GM10248 (cell line): ENCODE data around the gene FAM118B.

Source experiments
- CTCF ChIA-PET: fragments of 300-600 bp; sonication (Branson Sonifier 250); formaldehyde crosslinking; extraction: SDS; loops from one replicate; lab custom pipeline; 2021; ENCODE audit warnings: antibody characterized with exemption; lab: Yijun Ruan, JAX
- POLR2A ChIA-PET: fragments of 350-650 bp; sonication (Branson Sonifier 250); formaldehyde crosslinking; extraction: SDS; loops from one replicate; lab custom pipeline; 2020; ENCODE audit warnings: antibody characterized with exemption; lab: Yijun Ruan, JAX
- DNase-seq: peaks from one replicate; pipeline ENCODE4 v3.0.0; 2012; ENCODE audit errors: extremely low spot score
- TF ChIP-seq, protein P1 (sequence below): IDR thresholded peaks from 2 replicates; pipeline ENCODE4 v1.5.1; 2012; ENCODE audit warnings: mild to moderate bottlenecking, low read depth; ENCODE audit errors: extremely low read depth, missing control alignments, control extremely low read depth

FAM118B gene

DNA sequence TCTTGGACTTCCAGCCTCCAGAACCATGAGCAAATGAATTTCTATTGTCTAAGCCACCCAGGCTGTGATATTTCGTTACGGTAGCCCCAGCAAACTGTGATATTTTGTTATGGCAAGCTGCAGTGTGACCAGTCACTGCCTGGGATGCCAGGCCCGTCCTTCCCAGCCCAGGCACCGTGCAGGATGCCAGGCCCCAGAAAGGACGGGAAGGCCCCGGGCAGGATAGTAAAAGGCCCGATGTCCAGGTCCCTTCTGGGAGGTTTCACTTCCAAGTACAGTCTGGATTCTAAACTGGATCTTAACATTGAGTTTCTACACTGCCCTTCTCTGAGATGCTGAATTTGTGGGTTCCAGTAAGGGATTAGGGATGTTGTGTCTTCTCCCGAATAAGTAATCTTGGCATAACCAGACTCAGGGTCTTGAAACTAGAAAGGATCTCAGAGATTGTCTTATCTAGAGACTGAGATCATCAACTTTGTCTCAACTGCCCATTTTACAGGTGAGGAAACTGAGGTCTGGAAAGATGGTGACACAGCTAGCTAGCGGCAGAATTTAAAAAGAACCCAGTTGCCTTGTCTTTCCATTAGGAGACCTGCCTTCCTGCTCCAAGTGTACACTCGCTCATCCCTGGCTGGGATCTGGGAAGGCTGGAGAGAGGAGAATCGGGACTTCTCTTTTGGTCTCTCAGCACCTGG lies 20.1 kb upstream of the FAM118B start:
- ChIA-PET CTCF (interaction anchor here (1.7 to 4.0 kb wide), 2 partner anchors 249 kb away, joined by 5 to 63 read pairs; partner anchors contain the start of gene VSIG10L2), POLR2A (no interaction called here)
- no peak for DNase-seq
- TF ChIP-seq, protein P1, sequence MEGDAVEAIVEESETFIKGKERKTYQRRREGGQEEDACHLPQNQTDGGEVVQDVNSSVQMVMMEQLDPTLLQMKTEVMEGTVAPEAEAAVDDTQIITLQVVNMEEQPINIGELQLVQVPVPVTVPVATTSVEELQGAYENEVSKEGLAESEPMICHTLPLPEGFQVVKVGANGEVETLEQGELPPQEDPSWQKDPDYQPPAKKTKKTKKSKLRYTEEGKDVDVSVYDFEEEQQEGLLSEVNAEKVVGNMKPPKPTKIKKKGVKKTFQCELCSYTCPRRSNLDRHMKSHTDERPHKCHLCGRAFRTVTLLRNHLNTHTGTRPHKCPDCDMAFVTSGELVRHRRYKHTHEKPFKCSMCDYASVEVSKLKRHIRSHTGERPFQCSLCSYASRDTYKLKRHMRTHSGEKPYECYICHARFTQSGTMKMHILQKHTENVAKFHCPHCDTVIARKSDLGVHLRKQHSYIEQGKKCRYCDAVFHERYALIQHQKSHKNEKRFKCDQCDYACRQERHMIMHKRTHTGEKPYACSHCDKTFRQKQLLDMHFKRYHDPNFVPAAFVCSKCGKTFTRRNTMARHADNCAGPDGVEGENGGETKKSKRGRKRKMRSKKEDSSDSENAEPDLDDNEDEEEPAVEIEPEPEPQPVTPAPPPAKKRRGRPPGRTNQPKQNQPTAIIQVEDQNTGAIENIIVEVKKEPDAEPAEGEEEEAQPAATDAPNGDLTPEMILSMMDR: no peak

DNA sequence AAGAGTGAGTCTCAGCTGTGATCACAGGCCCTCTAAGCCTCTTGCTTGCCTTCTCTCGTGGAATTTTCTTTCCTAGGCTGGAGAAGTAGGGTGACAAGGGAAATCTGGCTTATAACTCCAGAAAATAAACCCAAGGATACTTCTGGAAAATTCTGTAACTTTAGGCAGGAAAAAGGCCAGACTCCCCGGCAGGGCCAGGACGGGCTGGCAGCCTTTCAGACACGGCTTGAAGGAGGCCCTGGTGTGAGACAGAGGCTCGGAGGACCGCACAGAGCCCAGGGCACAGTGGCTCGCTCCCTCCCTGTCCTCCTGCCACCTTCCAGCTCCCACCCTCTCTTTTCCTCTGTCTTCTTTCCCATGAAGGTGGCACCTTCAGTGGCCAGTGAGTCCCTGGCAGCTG lies 19.2 kb upstream of the FAM118B start:
- ChIA-PET POLR2A (no interaction called here), CTCF (interaction anchor here (1.3 to 4.4 kb wide), 4 partner anchors 10 to 269 kb away, joined by 3 to 69 read pairs (median 35); partner anchors contain the start of gene VSIG10L2)
- TF ChIP-seq, protein P1: no peak
- DNase-seq: no peak

DNA sequence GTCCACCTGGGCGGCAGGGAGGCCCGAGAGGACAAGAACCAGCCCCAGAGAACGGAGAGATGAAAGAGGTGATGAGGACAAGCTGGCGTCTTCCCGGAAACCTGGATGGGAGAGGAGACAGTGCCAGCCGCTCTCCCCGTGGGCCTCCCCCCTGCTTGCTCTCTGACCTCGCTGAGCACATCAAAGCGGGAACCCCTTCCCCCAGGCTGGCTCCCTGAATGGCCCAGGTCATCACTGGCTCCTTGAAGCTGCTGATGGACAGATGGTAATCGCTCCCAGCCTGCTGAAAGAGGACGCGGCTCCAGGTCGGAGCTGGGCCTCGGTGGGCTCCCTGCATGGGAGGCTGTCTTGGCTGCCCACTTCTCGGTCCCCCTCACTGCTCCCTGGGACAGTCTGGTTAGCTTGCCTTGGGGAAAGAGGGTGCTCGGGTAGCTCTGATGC lies 18.5 kb upstream of the FAM118B start:
- ChIA-PET CTCF (interaction anchor here (0.7 to 4.4 kb wide), 26 partner anchors 9 to 289 kb away, joined by 3 to 69 read pairs (median 4); partner anchors contain the start of genes DDX25, PUS3, RPUSD4 and VSIG10L2), POLR2A (no interaction called here)
- TF ChIP-seq, protein P1: no peak
- no peak for DNase-seq

DNA sequence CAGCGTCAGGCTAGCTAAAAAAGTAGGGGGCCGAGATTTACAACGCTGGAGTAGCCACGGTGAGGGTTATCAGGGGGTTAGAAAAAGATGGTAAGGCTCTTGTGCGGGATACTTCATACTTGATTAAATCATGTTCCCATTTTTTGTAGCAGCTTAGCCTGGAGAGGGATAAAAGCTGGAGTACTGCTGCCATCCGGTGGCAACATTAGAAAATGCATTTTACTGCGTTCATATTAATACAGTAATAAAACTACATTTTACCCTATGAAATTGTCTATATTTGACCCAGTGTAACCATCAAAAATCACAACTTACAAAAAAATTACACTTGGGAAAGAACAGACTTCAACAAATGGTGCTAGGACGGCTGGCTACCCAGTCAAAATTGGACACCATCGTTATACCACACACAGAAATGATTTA lies 17.4 kb upstream of the FAM118B start:
- ChIA-PET CTCF (interaction anchor here (0.8 to 4.4 kb wide), 25 partner anchors 8 to 306 kb away, joined by 3 to 69 read pairs (median 4); partner anchors contain the start of genes DDX25, HYLS1, PUS3 and RPUSD4), POLR2A (no interaction called here)
- no peak for DNase-seq
- TF ChIP-seq, protein P1: peak; percentile 61

DNA sequence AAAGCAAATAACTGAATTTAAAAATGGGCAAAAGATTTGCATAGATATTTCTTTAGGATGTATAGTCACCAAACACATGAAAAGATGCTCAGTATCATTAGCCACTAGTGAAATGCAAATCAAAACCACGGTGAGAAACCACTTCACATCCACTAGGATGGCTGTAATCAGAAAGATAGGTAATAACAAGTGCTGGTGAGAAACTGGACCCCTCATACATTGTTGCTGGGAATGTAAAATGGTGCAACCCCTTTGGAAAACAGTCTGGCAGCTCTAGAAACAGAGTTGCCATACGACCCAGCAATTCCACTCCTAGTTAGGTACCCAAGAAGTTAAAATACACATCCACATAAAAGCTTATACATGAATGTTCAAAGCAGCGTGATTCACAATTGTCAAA lies 16.5 kb upstream of the FAM118B start:
- CTCF ChIA-PET: interaction anchor here (1.9 to 4.4 kb wide), 3 partner anchors 252 to 278 kb away, joined by 8 to 69 read pairs (median 63); partner anchors contain the start of gene VSIG10L2
- POLR2A ChIA-PET: no interaction called here
- no peak for DNase-seq
- TF ChIP-seq, protein P1: no peak

DNA sequence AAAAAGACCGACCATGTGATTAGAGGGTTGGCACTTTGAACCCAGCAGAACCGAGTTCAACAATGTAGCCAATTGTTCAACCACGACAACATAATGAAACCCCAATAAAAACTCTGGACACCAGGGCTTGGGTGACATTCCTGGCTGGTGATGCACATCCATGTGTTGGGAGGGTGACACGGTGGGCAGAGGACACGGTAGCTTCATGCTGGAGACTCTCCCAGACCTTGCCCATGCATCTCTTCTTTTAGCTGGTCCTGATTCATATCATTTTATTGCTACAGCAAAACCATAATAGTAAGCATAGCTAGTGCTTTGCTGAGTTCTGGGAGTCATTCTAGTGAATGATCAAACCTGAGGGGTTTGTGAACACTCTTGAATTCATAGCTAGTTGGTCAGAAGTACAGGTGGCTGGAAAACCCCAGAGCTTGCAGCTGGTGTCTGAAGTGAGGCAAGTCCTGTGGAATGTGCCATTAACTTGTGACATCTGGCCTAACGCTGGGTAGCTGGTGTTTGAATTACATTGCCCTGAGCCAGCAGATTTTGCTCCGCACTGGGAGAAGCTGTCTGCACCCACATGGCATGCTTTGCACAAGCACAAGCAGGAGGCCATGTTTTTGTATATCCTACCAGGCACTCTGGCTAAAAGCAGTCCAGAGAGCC lies 14.2 kb upstream of the FAM118B start:
- TF ChIP-seq, protein P1: no peak
- no peak for DNase-seq
- ChIA-PET CTCF (interaction anchor here (0.9 to 2.2 kb wide), 6 partner anchors 10 to 280 kb away, joined by 3 to 7 read pairs (median 4); no protein-coding TSS in a partner anchor), POLR2A (no interaction called here)
